HG03432 (cell line): ENCODE results near the gene PHTF1.

Source experiments
- ATAC-seq: cut with Tn5 transposase; IDR thresholded peaks from one replicate; pipeline ENCODE4 v1.9.1; 2021; ENCODE audit warnings: mild to moderate bottlenecking, moderate library complexity; ENCODE audit not compliant: unreplicated experiment

PHTF1 gene

GRCh38 chr1:113759333-113760101 lies at the start of gene PHTF1:
TSS of gene PHTF1 (minus strand) at chr1:113759486. CDS start at chr1:113758703, 783 bp downstream.
- ATAC-seq = peak; percentile 93

GRCh38 chr1:113808450-113809195 lies 49.3 kb upstream of the PHTF1 start:
- no peak for ATAC-seq

GRCh38 chr1:113805639-113806038 lies 46.4 kb upstream of the PHTF1 start:
- no peak for ATAC-seq

- no peak for ATAC-seq
These were observed 45.9 kb upstream of the PHTF1 start for GRCh38 chr1:113805256-113805531.

GRCh38 chr1:113804421-113805255 lies 45.4 kb upstream of the PHTF1 start:
- ATAC-seq = no peak

GRCh38 chr1:113802367-113803007 lies 43.2 kb upstream of the PHTF1 start:
- ATAC-seq = no peak

- no peak for ATAC-seq
These were observed 41.2 kb upstream of the PHTF1 start for GRCh38 chr1:113800487-113800886.

- ATAC-seq = no peak
These were observed 38.2 kb upstream of the PHTF1 start for GRCh38 chr1:113797472-113797871.

- peak; percentile 56 for ATAC-seq
These were observed 34.9 kb upstream of the PHTF1 start for GRCh38 chr1:113793878-113794834.

GRCh38 chr1:113792986-113793385 lies 33.7 kb upstream of the PHTF1 start:
- ATAC-seq = no peak

- ATAC-seq = no peak
These were observed 33.2 kb upstream of the PHTF1 start for GRCh38 chr1:113792471-113792870.

GRCh38 chr1:113788802-113789201 lies 29.5 kb upstream of the PHTF1 start:
- no peak for ATAC-seq

- ATAC-seq = no peak
These were observed 28.4 kb upstream of the PHTF1 start for GRCh38 chr1:113787663-113788062.

GRCh38 chr1:113786069-113786468 lies 26.8 kb upstream of the PHTF1 start:
- no peak for ATAC-seq

GRCh38 chr1:113784104-113784779 lies 25.0 kb upstream of the PHTF1 start:
- ATAC-seq = peak; percentile 65

- peak; percentile 77 for ATAC-seq
These were observed 24.2 kb upstream of the PHTF1 start for GRCh38 chr1:113783254-113784103.

GRCh38 chr1:113782406-113782805 lies 23.1 kb upstream of the PHTF1 start:
- ATAC-seq = no peak

- peak; percentile 53 for ATAC-seq
These were observed 21.3 kb upstream of the PHTF1 start for GRCh38 chr1:113780374-113781146.
